Natural killer cell (primary cell): ENCODE results near the gene RBP3. TPM values are rescaled to one million over a fixed set of nuclear protein-coding genes. Genes with fewer than 3 reads are reported as not detected.

Experiments
- ATAC-seq, 3 donors: fragments of 150-1000 bp in 2 of 3; fragments of 200-7000 bp in 1 of 3; cut with Tn5 transposase; 1 replicate in 1 of 3; 2 replicates in 2 of 3; pipeline ENCODE4 v1.10.0; 2021; ENCODE audit warnings: mild to moderate bottlenecking in 2 of 3, moderate library complexity in 2 of 3
- DNase-seq, 2 donors: peaks; one replicate each; pipeline versions ENCODE4 v3.0.0 to v3.0.0-alpha.2; 2013 to 2021; ENCODE audit warnings: mixed read lengths in 1 of 2
- H3K27ac ChIP-seq: one replicate; pipeline ENCODE4 v1.5.1; 2013; ENCODE audit warnings: mild to moderate bottlenecking, low read length
- H3K27me3 ChIP-seq: one replicate; pipeline ENCODE4 v1.6.1; 2013; ENCODE audit warnings: low read length; ENCODE audit not compliant: control insufficient read depth, insufficient read depth
- H3K36me3 ChIP-seq: one replicate; pipeline ENCODE4 v1.6.1; 2013; ENCODE audit warnings: low read length; ENCODE audit not compliant: control insufficient read depth, insufficient read depth
- H3K4me1 ChIP-seq: one replicate; pipeline ENCODE4 v1.6.1; 2013; ENCODE audit warnings: low read length; ENCODE audit not compliant: control insufficient read depth, insufficient read depth
- H3K4me3 ChIP-seq: one replicate; pipeline ENCODE4 v1.5.1; 2013; ENCODE audit warnings: low read length
- H3K9me3 ChIP-seq: one replicate; pipeline ENCODE4 v1.6.1; 2013; ENCODE audit warnings: low read length; ENCODE audit not compliant: control insufficient read depth, insufficient read depth
- H3K27ac Mint-ChIP-seq, 2 donors: one replicate each; pipeline ENCODE4 v1.8.0; 2022; ENCODE audit warnings: mild to moderate bottlenecking in 2 of 2, mixed read lengths in 2 of 2, moderate library complexity in 1 of 2
- H3K27me3 Mint-ChIP-seq, 2 donors: one replicate each; pipeline ENCODE4 v1.8.0; 2022; ENCODE audit warnings: low read depth in 2 of 2, mixed read lengths in 2 of 2
- H3K36me3 Mint-ChIP-seq: one replicate; pipeline ENCODE4 v1.8.0; 2022; ENCODE audit warnings: mixed read lengths
- H3K4me1 Mint-ChIP-seq, 2 donors: one replicate each; pipeline ENCODE4 v1.8.0; 2022; ENCODE audit warnings: mixed read lengths in 2 of 2
- H3K4me3 Mint-ChIP-seq: one replicate; pipeline ENCODE4 v1.8.0; 2022; ENCODE audit warnings: mild to moderate bottlenecking, moderate library complexity, mixed read lengths
- H3K9me3 Mint-ChIP-seq, 2 donors: one replicate each; pipeline ENCODE4 v1.8.0; 2022; ENCODE audit warnings: mixed read lengths in 2 of 2
- WGBS: methylation state at CpG from one replicate; pipeline ENCODE4 v1.1.7; 2013; ENCODE audit warnings: missing lambda C conversion rate; ENCODE audit not compliant: insufficient coverage; 5-methylcytosine and 5-hydroxymethylcytosine counted together
- intact Hi-C: fragments of 100-400 bp; cut with micrococcal nuclease; formaldehyde crosslinking; loops from one replicate; pipeline ENCODE4 v1.14.2; 2022
- total RNA-seq, 4 donors: library from RNA; stranded (reverse); fragments of 120-200 nt in 1 of 4; gene quantifications; one replicate each; pipeline versions ENCODE4 v1.2.3 to v1.2.4, GENCODE V29; 2013 to 2022
- TF ChIP-seq, protein P1 (sequence below): fragments of 200-600 bp; IDR thresholded peaks from one replicate; pipeline ENCODE4 v1.8.0; 2022; ENCODE audit warnings: antibody characterized with exemption

The RBP3 gene
- total RNA-seq, 3 donors from 2014 or later (not counting 1 experiment from before 2014, with no cell fraction given): not detected

DNA sequence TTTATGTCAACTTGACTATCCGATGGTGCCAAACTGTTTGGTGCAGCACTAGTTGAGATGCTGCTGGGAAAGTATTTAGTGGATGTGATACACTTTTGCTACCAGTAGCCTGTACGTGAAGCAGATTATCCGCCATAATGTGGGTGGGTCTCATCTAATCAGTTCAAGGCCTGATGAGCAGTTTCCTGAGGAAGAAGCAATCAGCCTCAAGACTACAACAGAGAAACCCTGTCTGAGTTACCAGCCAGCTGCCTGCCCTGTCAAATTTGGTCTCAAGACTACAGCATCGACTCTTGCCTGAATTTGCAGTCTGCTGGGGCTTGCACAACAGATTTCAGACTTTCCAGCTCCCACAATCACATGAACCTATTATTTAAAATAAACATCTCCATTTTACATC, 10.9 kb upstream of the RBP3 start:
- intact Hi-C loops: no loop called here
- H3K4me3 ChIP-seq: no peak overlapping the region
- 92% methylated on average over 4 of the region's 4 CpGs for WGBS
- no peaks in the 10 kb centered on the region for H3K36me3 ChIP-seq
- TF ChIP-seq, protein P1, sequence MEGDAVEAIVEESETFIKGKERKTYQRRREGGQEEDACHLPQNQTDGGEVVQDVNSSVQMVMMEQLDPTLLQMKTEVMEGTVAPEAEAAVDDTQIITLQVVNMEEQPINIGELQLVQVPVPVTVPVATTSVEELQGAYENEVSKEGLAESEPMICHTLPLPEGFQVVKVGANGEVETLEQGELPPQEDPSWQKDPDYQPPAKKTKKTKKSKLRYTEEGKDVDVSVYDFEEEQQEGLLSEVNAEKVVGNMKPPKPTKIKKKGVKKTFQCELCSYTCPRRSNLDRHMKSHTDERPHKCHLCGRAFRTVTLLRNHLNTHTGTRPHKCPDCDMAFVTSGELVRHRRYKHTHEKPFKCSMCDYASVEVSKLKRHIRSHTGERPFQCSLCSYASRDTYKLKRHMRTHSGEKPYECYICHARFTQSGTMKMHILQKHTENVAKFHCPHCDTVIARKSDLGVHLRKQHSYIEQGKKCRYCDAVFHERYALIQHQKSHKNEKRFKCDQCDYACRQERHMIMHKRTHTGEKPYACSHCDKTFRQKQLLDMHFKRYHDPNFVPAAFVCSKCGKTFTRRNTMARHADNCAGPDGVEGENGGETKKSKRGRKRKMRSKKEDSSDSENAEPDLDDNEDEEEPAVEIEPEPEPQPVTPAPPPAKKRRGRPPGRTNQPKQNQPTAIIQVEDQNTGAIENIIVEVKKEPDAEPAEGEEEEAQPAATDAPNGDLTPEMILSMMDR: no peak
- no peak overlapping the region for H3K27ac ChIP-seq
- Mint-ChIP-seq H3K9me3 (no peaks in the 10 kb centered on the region), H3K4me3 (no peak overlapping the region), H3K4me1 (peaks cover 0 to 4% of the 10 kb centered on the region in 2 donors), H3K27ac (no peak overlapping the region), H3K27me3 (peaks cover 9 to 28% of the 10 kb centered on the region in 2 donors), H3K36me3 (no peaks in the 10 kb centered on the region)
- no peaks in the 10 kb centered on the region for H3K27me3 ChIP-seq
- H3K9me3 ChIP-seq: no peaks in the 10 kb centered on the region
- ATAC-seq (no peak), DNase-seq (no peak)
- H3K4me1 ChIP-seq: no peaks in the 10 kb centered on the region

DNA sequence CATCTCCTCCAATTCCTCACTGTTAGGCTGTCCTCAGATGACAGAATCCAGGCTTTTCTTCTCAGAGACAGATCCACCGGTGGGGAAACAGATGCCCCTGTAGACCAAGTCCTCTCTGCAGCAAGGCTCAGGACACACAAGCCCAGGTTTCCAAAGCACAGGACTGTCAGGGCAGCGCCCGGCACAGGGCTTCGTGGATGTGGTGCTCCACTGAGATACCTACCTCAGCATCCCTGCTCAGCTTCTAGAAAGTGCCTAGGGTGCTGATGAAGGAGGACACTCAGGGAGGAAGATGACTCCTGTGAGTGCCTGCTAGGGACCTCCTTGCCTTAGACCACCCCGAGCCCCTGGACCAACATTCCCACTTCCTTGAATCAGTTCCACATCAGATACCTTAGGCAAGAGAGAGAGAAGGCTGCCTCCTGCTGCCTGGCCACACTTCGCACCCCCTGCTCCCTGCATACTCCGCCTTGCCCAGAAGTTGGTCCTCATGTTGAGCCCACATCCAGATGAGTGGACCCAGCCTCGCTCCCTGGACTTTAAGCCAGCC, 8.9 kb upstream of the RBP3 start:
- WGBS: 85% methylated on average over 8 of the region's 8 CpGs
- Mint-ChIP-seq H3K9me3 (no peaks in the 10 kb centered on the region), H3K4me3 (no peak overlapping the region), H3K27me3 (peaks cover 9 to 28% of the 10 kb centered on the region in 2 donors), H3K36me3 (no peaks in the 10 kb centered on the region), H3K4me1 (peaks cover 0 to 4% of the 10 kb centered on the region in 2 donors), H3K27ac (no peak overlapping the region)
- H3K36me3 ChIP-seq: no peaks in the 10 kb centered on the region
- no peaks in the 10 kb centered on the region for H3K27me3 ChIP-seq
- intact Hi-C loops: no loop called here
- H3K4me3 ChIP-seq: no peak overlapping the region
- DNase-seq (no peak), ATAC-seq (no peak)
- TF ChIP-seq, protein P1: no peak
- no peaks in the 10 kb centered on the region for H3K9me3 ChIP-seq
- no peaks in the 10 kb centered on the region for H3K4me1 ChIP-seq
- H3K27ac ChIP-seq: no peak overlapping the region

DNA sequence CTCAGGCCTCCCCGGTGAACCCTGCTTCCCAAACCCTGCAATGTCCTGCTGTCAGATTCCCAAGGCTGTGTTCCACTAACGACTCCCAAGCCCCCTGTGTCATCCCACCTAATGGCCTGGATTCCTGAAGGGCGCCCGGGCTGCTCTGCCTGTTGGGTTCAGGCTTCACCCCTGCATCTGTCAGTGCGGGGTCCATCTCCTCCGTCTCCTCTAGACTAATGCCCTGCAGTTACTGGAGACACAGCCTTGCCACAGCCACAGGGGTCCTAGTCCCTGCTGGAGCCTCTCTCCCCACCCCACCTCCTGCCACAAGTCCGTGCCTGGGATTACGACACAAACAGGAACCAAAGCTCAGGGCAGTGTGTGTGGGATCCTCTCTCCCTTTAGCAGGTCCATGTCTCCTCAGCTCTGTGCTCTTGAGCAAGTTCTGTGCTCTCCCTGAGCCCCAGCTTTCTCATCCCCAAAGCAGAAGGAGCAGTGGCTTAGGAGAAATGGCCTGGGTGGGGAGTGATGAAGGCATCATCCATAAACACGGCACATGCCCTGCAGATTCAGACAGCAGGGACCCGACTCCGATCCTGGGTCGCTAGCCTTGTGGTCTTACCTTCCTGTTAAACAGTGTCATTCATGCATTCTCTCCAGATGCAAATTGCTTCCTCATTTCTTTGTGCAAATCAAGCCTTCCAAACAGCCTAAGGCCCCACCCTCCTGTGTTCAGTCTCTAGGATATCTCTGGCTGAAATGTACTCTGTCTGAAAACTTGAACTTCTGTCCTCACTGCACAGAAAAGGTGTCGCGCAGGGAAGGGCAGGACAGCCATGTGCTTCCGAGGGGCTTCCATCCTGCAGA, 8.2 kb upstream of the RBP3 start:
- H3K4me3 Mint-ChIP-seq: no peak overlapping the region
- no peaks in the 10 kb centered on the region for H3K4me1 ChIP-seq
- no peaks in the 10 kb centered on the region for H3K36me3 ChIP-seq
- H3K27me3 Mint-ChIP-seq: peaks cover 9 to 22% of the 10 kb centered on the region in 2 donors
- no peaks in the 10 kb centered on the region for H3K9me3 Mint-ChIP-seq
- TF ChIP-seq, protein P1: no peak
- H3K27ac ChIP-seq: no peak overlapping the region
- H3K27me3 ChIP-seq: no peaks in the 10 kb centered on the region
- intact Hi-C loops: loop anchor here (1.0 kb wide), 1 partner anchor 316 kb away; no protein-coding TSS in a partner anchor
- peak in 1 of 2 donors; percentile 7 for DNase-seq
- H3K4me1 Mint-ChIP-seq: peaks cover 0 to 4% of the 10 kb centered on the region in 2 donors
- no peaks in the 10 kb centered on the region for H3K9me3 ChIP-seq
- H3K27ac Mint-ChIP-seq: no peak overlapping the region
- no peak overlapping the region for H3K4me3 ChIP-seq
- H3K36me3 Mint-ChIP-seq: no peaks in the 10 kb centered on the region
- no peak for ATAC-seq
- WGBS: 60% methylated on average over 15 of the region's 15 CpGs
